Astrocyte of the spinal cord (primary cell): Measurements from ENCODE around the gene FAM110C.

Experiments used
- DNase-seq: peaks from one replicate; pipeline ENCODE4 v3.0.0; 2011; ENCODE audit warnings: low read depth, low spot score
- H3K4me3 ChIP-seq: 2 replicates; pipeline ENCODE4 v1.5.1; 2011; ENCODE audit warnings: low read depth, mild to moderate bottlenecking, low read length, moderate library complexity
- CTCF ChIP-seq: IDR thresholded peaks from 2 replicates; pipeline ENCODE4 v1.5.1; 2012; ENCODE audit warnings: low read depth, mild to moderate bottlenecking, low read length, inconsistent platforms
- in situ Hi-C: cut with HindIII; loops from 2 replicates; pipeline ENCODE4 v1.10.0; 2017; ENCODE audit warnings: low sequenced_read_pairs

FAM110C gene

GRCh38 chr2:46471-47345 lies at the start of gene FAM110C:
TSS of gene FAM110C (minus strand) at chr2:46505. CDS start at chr2:46385, 120 bp downstream.
- in situ Hi-C loops: no loop called here
- DNase-seq: peak; percentile 5
- no peak for TF ChIP-seq CTCF
- H3K4me3 ChIP-seq: no peak within 1 kb of the TSS

DNA sequence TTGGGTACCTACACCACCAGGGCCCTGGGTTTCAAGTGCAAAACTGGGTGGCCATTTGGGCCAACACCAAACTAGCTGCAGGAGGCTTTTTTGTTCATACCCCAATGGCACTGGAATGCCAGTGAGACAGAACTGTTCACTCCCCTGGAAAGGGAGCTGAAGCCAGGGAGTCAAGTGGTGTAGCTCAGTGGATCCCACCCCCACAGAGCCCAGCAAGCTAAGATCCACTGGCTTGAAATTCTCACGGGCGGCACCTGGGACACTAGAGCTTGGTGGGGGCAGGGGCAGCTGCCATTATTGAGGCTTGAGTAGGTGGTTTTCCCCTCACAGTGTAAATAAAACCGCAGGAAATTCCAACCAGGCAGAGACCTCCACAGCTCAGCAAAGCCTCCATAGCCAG lies 46.0 kb upstream of the FAM110C start:
- no peak for TF ChIP-seq CTCF
- no peak for DNase-seq
- H3K4me3 ChIP-seq: no peak overlapping the region
- in situ Hi-C loops: no loop called here

- DNase-seq: no peak
- no peak for TF ChIP-seq CTCF
- in situ Hi-C loops: no loop called here
- no peak overlapping the region for H3K4me3 ChIP-seq
Observed at GRCh38 chr2:90645-91312, 44.5 kb upstream of the FAM110C start.

- DNase-seq: no peak
- in situ Hi-C loops: no loop called here
- no peak for TF ChIP-seq CTCF
- no peak overlapping the region for H3K4me3 ChIP-seq
Observed at GRCh38 chr2:85761-86160, 39.5 kb upstream of the FAM110C start.

DNA sequence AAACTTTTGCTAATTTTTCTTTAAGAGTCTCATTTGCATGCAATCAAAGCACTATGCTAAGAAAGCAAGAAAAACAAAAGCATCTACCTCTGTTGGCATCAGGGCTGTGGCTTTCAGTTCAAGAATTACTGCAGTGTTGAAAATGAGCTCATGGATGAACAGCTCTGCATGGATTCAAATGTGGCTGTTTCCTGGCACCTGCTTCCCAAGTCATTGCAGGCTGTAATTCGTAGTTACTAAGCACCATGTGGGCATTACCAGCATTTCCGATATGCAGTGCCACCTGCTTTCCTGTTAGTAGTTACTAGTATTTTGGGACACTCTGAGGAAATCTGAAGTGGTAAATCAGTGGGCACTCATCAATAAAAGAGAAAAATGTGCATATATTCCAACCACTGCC lies 37.8 kb upstream of the FAM110C start:
- in situ Hi-C loops: no loop called here
- H3K4me3 ChIP-seq: no peak overlapping the region
- DNase-seq: no peak
- TF ChIP-seq CTCF: no peak

- no peak for DNase-seq
- H3K4me3 ChIP-seq: no peak overlapping the region
- no peak for TF ChIP-seq CTCF
- in situ Hi-C loops: no loop called here
Observed at GRCh38 chr2:80971-81736, 34.8 kb upstream of the FAM110C start.
